Liver (tissue), 9 donors: Measurements from ENCODE around the gene CAMK2N2. TPM values are rescaled to one million over a fixed set of nuclear protein-coding genes. Genes with fewer than 3 reads are reported as not detected.

ENCODE experiments used
- DNase-seq: peaks from one replicate; pipeline ENCODE4 v3.0.0-alpha.2; 2017; ENCODE audit warnings: low spot score
- H3K27ac ChIP-seq, 2 donors: one replicate each; pipeline ENCODE4 v1.7.0; 2013; ENCODE audit warnings: inconsistent platforms in 2 of 2, low read length in 2 of 2, control low read depth in 1 of 2, low read depth in 1 of 2, mild to moderate bottlenecking in 1 of 2
- H3K27me3 ChIP-seq, 4 donors: one replicate each; pipeline versions ENCODE4 v1.6.1 to v1.7.0; 2013; ENCODE audit warnings: low read length in 3 of 4, inconsistent platforms in 1 of 4, mild to moderate bottlenecking in 1 of 4, moderate library complexity in 1 of 4; ENCODE audit not compliant: control insufficient read depth in 4 of 4, insufficient read depth in 4 of 4
- H3K36me3 ChIP-seq, 4 donors: one replicate each; pipeline versions ENCODE4 v1.6.1 to v1.7.0; 2013; ENCODE audit warnings: low read length in 3 of 4, mild to moderate bottlenecking in 3 of 4, low read depth in 1 of 4, moderate library complexity in 1 of 4; ENCODE audit not compliant: control insufficient read depth in 4 of 4, insufficient read depth in 3 of 4
- H3K4me1 ChIP-seq, 4 donors: one replicate each; pipeline versions ENCODE4 v1.6.1 to v1.7.0; 2013; ENCODE audit warnings: low read length in 3 of 4, mild to moderate bottlenecking in 3 of 4, moderate library complexity in 1 of 4; ENCODE audit not compliant: control insufficient read depth in 4 of 4, insufficient read depth in 4 of 4
- H3K4me3 ChIP-seq, 3 donors: one replicate each; pipeline versions ENCODE4 v1.6.1 to v1.7.0; 2013; ENCODE audit warnings: low read length in 3 of 3, control low read depth in 1 of 3, low read depth in 1 of 3, mild to moderate bottlenecking in 1 of 3
- H3K9ac ChIP-seq, 2 donors: one replicate each; pipeline ENCODE4 v1.7.0; 2013; ENCODE audit warnings: low read length in 2 of 2, mild to moderate bottlenecking in 2 of 2, moderate library complexity in 2 of 2, control low read depth in 1 of 2, low read depth in 1 of 2
- H3K9me3 ChIP-seq, 4 donors: one replicate each; pipeline versions ENCODE4 v1.6.1 to v1.7.0; 2013; ENCODE audit warnings: low read length in 3 of 4; ENCODE audit not compliant: control insufficient read depth in 4 of 4
- ATF3 ChIP-seq: IDR thresholded peaks from 2 replicates; pipeline ENCODE4 v1.6.1; 2016; ENCODE audit warnings: antibody characterized with exemption
- CTCF ChIP-seq: fragments of 150-350 bp; IDR thresholded peaks from 2 replicates; pipeline ENCODE4 v1.5.1; 2017; ENCODE audit warnings: improper control_type of control experiment, low read depth, low read length; ENCODE audit not compliant: missing input control
- EGR1 ChIP-seq, 2 donors: IDR thresholded peaks; 2 replicates each; pipeline ENCODE4 v1.6.1; 2016 to 2018; ENCODE audit warnings: antibody characterized with exemption in 2 of 2, low read depth in 2 of 2
- FOXA1 ChIP-seq: IDR thresholded peaks from 2 replicates; pipeline ENCODE4 v1.6.1; 2016; ENCODE audit warnings: antibody characterized with exemption
- FOXA2 ChIP-seq: IDR thresholded peaks from 2 replicates; pipeline ENCODE4 v1.6.1; 2016; ENCODE audit warnings: antibody characterized with exemption
- GABPA ChIP-seq, 2 donors: IDR thresholded peaks in 1 of 2; conservative IDR thresholded peaks in 1 of 2; 2 replicates each; pipeline ENCODE4 v1.6.1; 2016; ENCODE audit warnings: antibody characterized with exemption in 2 of 2, mild to moderate bottlenecking in 1 of 2, moderate library complexity in 1 of 2
- HNF4A ChIP-seq, 2 donors: conservative IDR thresholded peaks; 2 replicates each; pipeline ENCODE4 v1.6.1; 2016; ENCODE audit warnings: antibody characterized with exemption in 2 of 2, mild to moderate bottlenecking in 2 of 2
- HNF4G ChIP-seq: IDR thresholded peaks from 2 replicates; pipeline ENCODE4 v1.6.1; 2016; ENCODE audit warnings: antibody characterized with exemption
- JUND ChIP-seq, 2 donors: IDR thresholded peaks; 2 replicates each; pipeline ENCODE4 v1.6.1; 2016; ENCODE audit warnings: antibody characterized with exemption in 2 of 2
- NR2F2 ChIP-seq: IDR thresholded peaks from 2 replicates; pipeline ENCODE4 v1.6.1; 2016; ENCODE audit warnings: antibody characterized with exemption
- RAD21 ChIP-seq, 2 donors: IDR thresholded peaks; 2 replicates each; pipeline ENCODE4 v1.6.1; 2016; ENCODE audit warnings: antibody characterized with exemption in 2 of 2, mild to moderate bottlenecking in 2 of 2
- RXRA ChIP-seq, 2 donors: IDR thresholded peaks; 2 replicates each; pipeline ENCODE4 v1.6.1; 2017 to 2018; ENCODE audit warnings: antibody characterized with exemption in 2 of 2, mild to moderate bottlenecking in 1 of 2
- SP1 ChIP-seq: IDR thresholded peaks from 2 replicates; pipeline ENCODE4 v1.6.1; 2018; ENCODE audit warnings: antibody characterized with exemption, mild to moderate bottlenecking
- TAF1 ChIP-seq: conservative IDR thresholded peaks from 2 replicates; pipeline ENCODE4 v1.6.1; 2016; ENCODE audit warnings: antibody characterized with exemption, mild to moderate bottlenecking
- YY1 ChIP-seq: IDR thresholded peaks from 2 replicates; pipeline ENCODE4 v1.6.1; 2016; ENCODE audit warnings: antibody characterized with exemption, mild to moderate bottlenecking
- WGBS: extraction: QIAGEN DNeasy Blood & Tissue Kit; methylation state at CpG from one replicate; pipeline ENCODE4 v1.1.7; 2013; 5-methylcytosine and 5-hydroxymethylcytosine counted together
- polyA plus RNA-seq, 2 donors: library from polyadenylated mRNA; stranded (reverse) in 1 of 2; unstranded in 1 of 2; fragments of 200-250 nt in 1 of 2; fragments of >200 nt in 1 of 2; fragmentation: Nextera tagmentation in 1 of 2; extraction: Ambion mirVana in 1 of 2; gene quantifications; one replicate each; pipeline versions ENCODE4 v1.2.1 to v1.2.3, GENCODE V29; 2013 to 2015
- total RNA-seq, 2 donors: library from RNA; depleted of rRNA; stranded (reverse); fragments of >200 nt; gene quantifications; one replicate each; pipeline ENCODE4 v1.2.3, GENCODE V29; 2014
- TF ChIP-seq, protein P1 (sequence below): IDR thresholded peaks from 2 replicates; pipeline ENCODE4 v1.6.1; 2016; ENCODE audit warnings: antibody characterized with exemption, mild to moderate bottlenecking
- TF ChIP-seq, protein P2 (sequence below): IDR thresholded peaks from 2 replicates; pipeline ENCODE4 v1.6.1; 2016; ENCODE audit warnings: antibody characterized with exemption
- TF ChIP-seq, protein P3 (sequence below): IDR thresholded peaks from 2 replicates; pipeline ENCODE4 v1.6.1; 2016; ENCODE audit warnings: antibody characterized with exemption
- donor health status: healthy.
- donor health status: healthy.
- donor health status: healthy.
- donor health status: healthy.
- donor health status: healthy.

The CAMK2N2 gene
- total and polyA plus RNA-seq, 4 donors: 0.61 TPM; not detected in 3

- Histone ChIP-seq H3K9ac (peak within 1 kb of the TSS; percentile 79 to 94), H3K36me3 (peaks cover 4 to 32% (median 30%) of the 10 kb centered on the region in 4 donors), H3K9me3 (no peaks in the 10 kb centered on the region), H3K4me3 (peak within 1 kb of the TSS; percentile 77 to 98 (median 79)), H3K27me3 (no peaks in the 10 kb centered on the region), H3K27ac (peak within 1 kb of the TSS; percentile 54 to 87), H3K4me1 (peaks cover 0 to 17% (median 13%) of the 10 kb centered on the region in 4 donors)
- under 1% methylated on average over 78 of the region's 78 CpGs for WGBS
- TF ChIP-seq EGR1 (IDR thresholded peaks at IDR 0.05; ENCODE audit: low read depth in 2 of 2) (no peak), HNF4G (no peak), JUND (IDR thresholded peaks at IDR 0.05) (no peak), HNF4A (conservative IDR thresholded peaks at IDR 0.05) (peak in 1 of 2 donors; percentile 6), TAF1 (peak; percentile 83), CTCF (no peak), NR2F2 (no peak), SP1 (peak; percentile 40), RXRA (IDR thresholded peaks at IDR 0.05) (peak; percentile 14 to 28), GABPA (IDR thresholded peaks at IDR 0.05 in 1 of 2, conservative IDR thresholded peaks at IDR 0.05 in 1 of 2) (peak in 1 of 2 donors; percentile 83), RAD21 (IDR thresholded peaks at IDR 0.05) (no peak), ATF3 (no peak), YY1 (peak; percentile 56), FOXA2 (no peak), FOXA1 (no peak)
- TF ChIP-seq, protein P1, sequence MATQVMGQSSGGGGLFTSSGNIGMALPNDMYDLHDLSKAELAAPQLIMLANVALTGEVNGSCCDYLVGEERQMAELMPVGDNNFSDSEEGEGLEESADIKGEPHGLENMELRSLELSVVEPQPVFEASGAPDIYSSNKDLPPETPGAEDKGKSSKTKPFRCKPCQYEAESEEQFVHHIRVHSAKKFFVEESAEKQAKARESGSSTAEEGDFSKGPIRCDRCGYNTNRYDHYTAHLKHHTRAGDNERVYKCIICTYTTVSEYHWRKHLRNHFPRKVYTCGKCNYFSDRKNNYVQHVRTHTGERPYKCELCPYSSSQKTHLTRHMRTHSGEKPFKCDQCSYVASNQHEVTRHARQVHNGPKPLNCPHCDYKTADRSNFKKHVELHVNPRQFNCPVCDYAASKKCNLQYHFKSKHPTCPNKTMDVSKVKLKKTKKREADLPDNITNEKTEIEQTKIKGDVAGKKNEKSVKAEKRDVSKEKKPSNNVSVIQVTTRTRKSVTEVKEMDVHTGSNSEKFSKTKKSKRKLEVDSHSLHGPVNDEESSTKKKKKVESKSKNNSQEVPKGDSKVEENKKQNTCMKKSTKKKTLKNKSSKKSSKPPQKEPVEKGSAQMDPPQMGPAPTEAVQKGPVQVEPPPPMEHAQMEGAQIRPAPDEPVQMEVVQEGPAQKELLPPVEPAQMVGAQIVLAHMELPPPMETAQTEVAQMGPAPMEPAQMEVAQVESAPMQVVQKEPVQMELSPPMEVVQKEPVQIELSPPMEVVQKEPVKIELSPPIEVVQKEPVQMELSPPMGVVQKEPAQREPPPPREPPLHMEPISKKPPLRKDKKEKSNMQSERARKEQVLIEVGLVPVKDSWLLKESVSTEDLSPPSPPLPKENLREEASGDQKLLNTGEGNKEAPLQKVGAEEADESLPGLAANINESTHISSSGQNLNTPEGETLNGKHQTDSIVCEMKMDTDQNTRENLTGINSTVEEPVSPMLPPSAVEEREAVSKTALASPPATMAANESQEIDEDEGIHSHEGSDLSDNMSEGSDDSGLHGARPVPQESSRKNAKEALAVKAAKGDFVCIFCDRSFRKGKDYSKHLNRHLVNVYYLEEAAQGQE: peak; percentile 43
- TF ChIP-seq, protein P2, sequence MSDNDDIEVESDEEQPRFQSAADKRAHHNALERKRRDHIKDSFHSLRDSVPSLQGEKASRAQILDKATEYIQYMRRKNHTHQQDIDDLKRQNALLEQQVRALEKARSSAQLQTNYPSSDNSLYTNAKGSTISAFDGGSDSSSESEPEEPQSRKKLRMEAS: no peak
- TF ChIP-seq, protein P3, sequence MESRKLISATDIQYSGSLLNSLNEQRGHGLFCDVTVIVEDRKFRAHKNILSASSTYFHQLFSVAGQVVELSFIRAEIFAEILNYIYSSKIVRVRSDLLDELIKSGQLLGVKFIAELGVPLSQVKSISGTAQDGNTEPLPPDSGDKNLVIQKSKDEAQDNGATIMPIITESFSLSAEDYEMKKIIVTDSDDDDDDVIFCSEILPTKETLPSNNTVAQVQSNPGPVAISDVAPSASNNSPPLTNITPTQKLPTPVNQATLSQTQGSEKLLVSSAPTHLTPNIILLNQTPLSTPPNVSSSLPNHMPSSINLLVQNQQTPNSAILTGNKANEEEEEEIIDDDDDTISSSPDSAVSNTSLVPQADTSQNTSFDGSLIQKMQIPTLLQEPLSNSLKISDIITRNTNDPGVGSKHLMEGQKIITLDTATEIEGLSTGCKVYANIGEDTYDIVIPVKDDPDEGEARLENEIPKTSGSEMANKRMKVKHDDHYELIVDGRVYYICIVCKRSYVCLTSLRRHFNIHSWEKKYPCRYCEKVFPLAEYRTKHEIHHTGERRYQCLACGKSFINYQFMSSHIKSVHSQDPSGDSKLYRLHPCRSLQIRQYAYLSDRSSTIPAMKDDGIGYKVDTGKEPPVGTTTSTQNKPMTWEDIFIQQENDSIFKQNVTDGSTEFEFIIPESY: peak; percentile 98
- peak; percentile 97 for DNase-seq
These were observed 37.6 kb upstream of the CAMK2N2 start, which contains the start of gene PSMD2 for GRCh38 chr3:184298759-184299487. Gene PSMD2 (plus strand): TSS chr3:184299241. CDS start chr3:184299267, 26 bp downstream.
